Articular chondrocyte of knee joint (primary cell): ENCODE measurements around the gene C12orf43. TPM values are rescaled to one million over a fixed set of nuclear protein-coding genes. Genes with fewer than 3 reads are reported as not detected.

Source experiments
- total RNA-seq: library from RNA; depleted of rRNA; stranded (reverse); fragments of >200 nt; gene quantifications from 2 replicates; pipeline ENCODE4 v1.2.3, GENCODE V29; 2012

C12orf43 gene, protein sequence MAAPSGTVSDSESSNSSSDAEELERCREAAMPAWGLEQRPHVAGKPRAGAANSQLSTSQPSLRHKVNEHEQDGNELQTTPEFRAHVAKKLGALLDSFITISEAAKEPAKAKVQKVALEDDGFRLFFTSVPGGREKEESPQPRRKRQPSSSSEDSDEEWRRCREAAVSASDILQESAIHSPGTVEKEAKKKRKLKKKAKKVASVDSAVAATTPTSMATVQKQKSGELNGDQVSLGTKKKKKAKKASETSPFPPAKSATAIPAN
- 12.4 and 15.2 TPM in 2 replicates for total RNA-seq

DNA sequence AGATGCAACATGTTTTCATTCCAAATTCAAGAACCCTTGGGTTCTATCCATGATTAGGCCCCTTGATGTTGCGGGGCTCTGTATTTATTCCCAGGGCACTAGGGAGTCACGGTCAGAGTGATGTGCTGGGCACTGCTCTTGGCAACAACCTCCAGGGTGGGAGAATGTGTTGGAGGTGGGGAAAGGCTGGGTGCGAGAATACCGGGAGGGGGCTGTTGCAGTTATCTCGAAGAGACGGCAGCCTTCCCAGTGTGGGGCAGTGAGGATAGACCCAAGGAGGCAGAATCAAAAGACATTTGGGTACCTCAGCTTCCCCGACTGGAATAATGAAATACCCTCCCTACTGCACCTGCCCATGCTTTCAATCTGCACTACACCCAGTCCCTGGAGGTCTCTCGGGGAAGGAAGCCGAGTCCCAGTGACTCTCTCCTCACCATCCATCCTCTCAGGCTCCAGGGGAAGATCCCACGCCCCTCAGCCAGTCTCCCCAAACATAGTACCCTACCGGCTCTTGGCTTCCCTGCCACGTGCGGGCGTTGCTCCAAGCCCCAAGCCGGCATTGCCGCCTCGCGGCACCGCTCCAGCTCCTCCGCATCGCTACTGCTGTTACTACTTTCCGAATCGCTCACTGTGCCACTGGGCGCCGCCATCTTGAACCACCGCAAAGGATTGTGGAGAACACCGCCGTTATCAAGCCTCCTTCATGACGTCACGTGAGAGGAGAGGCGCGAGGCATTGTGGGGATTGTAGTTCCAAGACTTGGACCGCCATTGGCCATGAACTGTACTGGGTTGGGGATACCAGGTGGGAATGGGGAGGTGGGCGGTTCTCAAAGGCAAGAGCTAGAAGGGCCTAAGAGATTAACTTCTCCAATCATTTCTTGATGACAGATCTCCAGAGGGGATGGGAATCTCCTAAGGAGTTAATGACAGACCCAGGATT is at the start of gene C12orf43:
Gene C12orf43 (minus strand): TSS at position 663 of the 942 bp plus-strand sequence. CDS start 13 bp downstream, at position 650.

GRCh38 chr12:121038861-121039668 is 22.8 kb upstream of the C12orf43 start, which contains the start of gene OASL:
TSS of gene OASL (minus strand) at chr12:121039246. CDS start at chr12:121038971, 275 bp downstream.

DNA sequence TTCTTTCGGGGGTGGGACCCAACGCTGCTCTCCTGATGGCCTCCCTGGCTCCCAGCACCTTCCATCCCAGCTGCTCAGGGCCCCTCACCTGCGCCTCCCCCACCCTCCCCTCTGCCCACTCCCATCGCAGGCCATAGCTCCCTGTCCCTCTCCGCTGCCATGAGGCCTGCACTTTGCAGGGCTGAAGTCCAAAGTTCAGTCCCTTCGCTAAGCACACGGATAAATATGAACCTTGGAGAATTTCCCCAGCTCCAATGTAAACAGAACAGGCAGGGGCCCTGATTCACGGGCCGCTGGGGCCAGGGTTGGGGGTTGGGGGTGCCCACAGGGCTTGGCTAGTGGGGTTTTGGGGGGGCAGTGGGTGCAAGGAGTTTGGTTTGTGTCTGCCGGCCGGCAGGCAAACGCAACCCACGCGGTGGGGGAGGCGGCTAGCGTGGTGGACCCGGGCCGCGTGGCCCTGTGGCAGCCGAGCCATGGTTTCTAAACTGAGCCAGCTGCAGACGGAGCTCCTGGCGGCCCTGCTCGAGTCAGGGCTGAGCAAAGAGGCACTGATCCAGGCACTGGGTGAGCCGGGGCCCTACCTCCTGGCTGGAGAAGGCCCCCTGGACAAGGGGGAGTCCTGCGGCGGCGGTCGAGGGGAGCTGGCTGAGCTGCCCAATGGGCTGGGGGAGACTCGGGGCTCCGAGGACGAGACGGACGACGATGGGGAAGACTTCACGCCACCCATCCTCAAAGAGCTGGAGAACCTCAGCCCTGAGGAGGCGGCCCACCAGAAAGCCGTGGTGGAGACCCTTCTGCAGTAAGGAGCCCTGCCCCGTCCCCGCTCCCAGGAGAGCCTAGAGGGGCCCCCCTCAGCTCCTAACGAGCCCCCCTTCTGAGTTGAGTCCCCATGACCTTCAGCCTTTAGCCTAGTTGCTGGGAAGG is 37.7 kb downstream of the C12orf43 start, which contains the start of gene HNF1A:
Gene HNF1A (plus strand): TSS at position 248 of the 924 bp plus-strand sequence. CDS start 226 bp downstream, at position 474.

Other genes starting within 250 kb of the C12orf43 start
- gene SPPL3, start 112.1 kb downstream of the C12orf43 start, total RNA-seq = 11.6 and 13.7 TPM in 2 replicates
- not detected in 2 replicates for gene HNF1A, start 37.9 kb downstream of the C12orf43 start, total RNA-seq
- gene OASL, start 22.8 kb upstream of the C12orf43 start, total RNA-seq = 0.52 and 1.5 TPM in 2 replicates
- gene P2RX7, start 116.4 kb upstream of the C12orf43 start, total RNA-seq = 2.5 and 5.7 TPM in 2 replicates
- gene P2RX4, start 193.6 kb upstream of the C12orf43 start, total RNA-seq = 27.1 and 35.1 TPM in 2 replicates